GM13976 (cell line): ENCODE data around the gene NDRG3.
A peak's percentile ranks its signal among the peaks of the same experiment; 100 is the strongest.

Experiments
- DNase-seq: peaks from one replicate; pipeline ENCODE4 v3.0.0; 2012; ENCODE audit warnings: low spot score
- CTCF ChIP-seq: IDR thresholded peaks from 2 replicates; pipeline ENCODE4 v1.5.1; 2012; ENCODE audit warnings: borderline replicate concordance, mild to moderate bottlenecking; ENCODE audit not compliant: insufficient read depth; ENCODE audit errors: extremely low read depth, missing control alignments, control extremely low read depth
- in situ Hi-C: fragments of 300-500 bp; cut with MboI; formaldehyde crosslinking; loops from one replicate; pipeline ENCODE4 v1.12.0; 2022; ENCODE audit warnings: low sequenced_read_pairs, mixed read lengths, inconsistent platforms; ENCODE audit not compliant: unreplicated experiment

NDRG3 gene

DNA sequence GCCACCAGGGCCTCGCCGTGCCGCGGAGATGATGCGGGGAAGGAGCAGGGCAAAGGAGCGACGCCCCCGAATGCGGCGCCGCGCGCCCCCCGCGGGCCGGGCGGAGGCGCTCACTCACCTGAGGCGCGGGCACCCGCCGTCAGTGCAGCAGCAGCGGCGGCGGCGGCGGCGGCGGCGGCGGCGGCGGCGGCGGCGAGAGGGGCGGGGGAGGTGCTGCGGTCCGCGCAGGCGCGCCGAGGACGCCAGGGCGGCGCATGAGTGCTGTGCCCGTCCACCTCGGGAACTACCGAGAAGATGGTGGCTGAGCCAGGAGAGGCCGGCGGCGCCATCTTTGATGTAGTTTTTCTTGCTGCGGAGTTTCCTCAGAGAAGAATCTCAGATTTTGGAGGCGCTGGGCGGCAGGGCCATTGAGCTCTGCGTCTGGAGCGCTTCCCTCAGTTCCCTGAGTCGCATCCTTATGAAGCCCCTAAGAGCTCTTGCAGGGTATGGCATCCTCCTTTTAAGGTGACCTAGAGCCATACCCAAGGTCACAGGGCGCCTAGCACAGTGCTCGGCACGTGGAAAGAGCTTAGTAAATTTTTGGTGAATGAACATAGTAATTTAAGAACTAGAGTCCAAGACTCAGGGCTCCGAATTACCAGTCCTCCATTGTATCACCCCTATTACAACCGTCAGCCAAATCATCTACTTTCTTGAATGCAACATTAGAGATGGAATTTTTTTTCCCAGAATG, at the start of gene NDRG3:
Gene NDRG3 (minus strand): TSS at position 164 of the 733 bp plus-strand sequence. CDS start 24,355 bp downstream, outside the sequence.
- DNase-seq = peak; percentile 98
- no peak for TF ChIP-seq CTCF
- in situ Hi-C loops = no loop called here

DNA sequence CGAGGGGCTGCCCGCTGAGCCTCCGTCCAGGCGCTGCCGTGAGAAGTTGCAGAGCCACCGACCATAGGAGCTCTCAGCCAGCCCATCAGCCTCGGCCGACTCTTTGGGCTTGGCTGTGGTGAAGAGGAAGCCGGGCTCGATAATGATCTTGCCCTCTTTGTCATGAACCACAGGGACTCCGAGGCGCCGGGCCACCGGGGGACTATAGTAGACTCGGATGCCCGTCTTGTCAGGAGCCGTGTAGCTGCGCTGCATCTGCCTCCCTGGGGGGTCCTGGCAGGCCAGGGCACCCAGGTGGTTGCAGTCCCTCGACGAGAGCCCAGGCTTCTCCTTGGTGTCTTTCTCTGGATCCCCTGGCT, 48.2 kb upstream of the NDRG3 start:
- in situ Hi-C loops = no loop called here
- DNase-seq = no peak
- no peak for TF ChIP-seq CTCF

GRCh38 chr20:36793294-36794115, 47.6 kb upstream of the NDRG3 start:
- in situ Hi-C loops = no loop called here
- no peak for TF ChIP-seq CTCF
- no peak for DNase-seq

- TF ChIP-seq CTCF = no peak
- DNase-seq = no peak
- in situ Hi-C loops = no loop called here
These were observed 46.5 kb upstream of the NDRG3 start for GRCh38 chr20:36792422-36792821.

- TF ChIP-seq CTCF = no peak
- no peak for DNase-seq
- in situ Hi-C loops = no loop called here
These were observed 46.0 kb upstream of the NDRG3 start for GRCh38 chr20:36791862-36792261.

- TF ChIP-seq CTCF = no peak
- in situ Hi-C loops = no loop called here
- no peak for DNase-seq
These were observed 40.8 kb upstream of the NDRG3 start for GRCh38 chr20:36786663-36787062.
